Right lobe of liver (tissue), 4 donors: Measurements from ENCODE around the gene TNIK.

Experiments
- POLR2A ChIP-seq: fragments of 450-650 bp; IDR thresholded peaks from one replicate; pipeline ENCODE4 v1.6.1; 2017; ENCODE audit warnings: antibody characterized with exemption, mild to moderate bottlenecking
- TF ChIP-seq, protein P1 (sequence below), 4 donors: fragments of 200-600 bp in 3 of 4; fragments of 450-650 bp in 1 of 4; IDR thresholded peaks; one replicate each; pipeline versions ENCODE4 v1.5.1 to v1.8.0; 2016 to 2022; ENCODE audit warnings: antibody characterized with exemption in 4 of 4, mild to moderate bottlenecking in 2 of 4
- donor health status: DM: no; HTN: no; CAD: no.
- donor health status: DM: no; HTN: no; CAD: no.
- donor health status: DM: no; HTN: yes; CAD: no.

DNA sequence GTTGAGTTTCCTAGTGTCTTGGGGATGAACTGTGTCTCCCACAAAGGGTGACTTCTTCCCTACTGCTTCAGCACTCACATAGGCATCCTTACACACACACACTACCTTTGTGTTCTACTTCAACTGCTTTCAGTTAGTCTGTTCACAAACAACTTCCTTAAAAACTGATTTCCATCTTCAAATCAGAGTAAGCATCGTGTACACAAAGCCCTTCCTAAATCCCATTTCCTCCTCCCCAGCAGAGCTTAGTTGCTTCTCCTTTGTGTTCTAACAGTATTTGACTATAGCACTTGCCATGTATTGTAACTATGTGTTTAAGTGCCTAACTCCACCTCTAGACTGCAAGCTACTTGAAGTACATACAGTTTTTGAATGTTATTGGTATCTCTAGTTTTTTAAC lies 71.7 kb downstream of the TNIK start:
- TF ChIP-seq, protein P1, sequence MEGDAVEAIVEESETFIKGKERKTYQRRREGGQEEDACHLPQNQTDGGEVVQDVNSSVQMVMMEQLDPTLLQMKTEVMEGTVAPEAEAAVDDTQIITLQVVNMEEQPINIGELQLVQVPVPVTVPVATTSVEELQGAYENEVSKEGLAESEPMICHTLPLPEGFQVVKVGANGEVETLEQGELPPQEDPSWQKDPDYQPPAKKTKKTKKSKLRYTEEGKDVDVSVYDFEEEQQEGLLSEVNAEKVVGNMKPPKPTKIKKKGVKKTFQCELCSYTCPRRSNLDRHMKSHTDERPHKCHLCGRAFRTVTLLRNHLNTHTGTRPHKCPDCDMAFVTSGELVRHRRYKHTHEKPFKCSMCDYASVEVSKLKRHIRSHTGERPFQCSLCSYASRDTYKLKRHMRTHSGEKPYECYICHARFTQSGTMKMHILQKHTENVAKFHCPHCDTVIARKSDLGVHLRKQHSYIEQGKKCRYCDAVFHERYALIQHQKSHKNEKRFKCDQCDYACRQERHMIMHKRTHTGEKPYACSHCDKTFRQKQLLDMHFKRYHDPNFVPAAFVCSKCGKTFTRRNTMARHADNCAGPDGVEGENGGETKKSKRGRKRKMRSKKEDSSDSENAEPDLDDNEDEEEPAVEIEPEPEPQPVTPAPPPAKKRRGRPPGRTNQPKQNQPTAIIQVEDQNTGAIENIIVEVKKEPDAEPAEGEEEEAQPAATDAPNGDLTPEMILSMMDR (IDR thresholded peaks at IDR 0.05), result no peak
- no peak for TF ChIP-seq POLR2A
